ENCODE data around the gene SPDYE2B.
"Not testable (repeated sequence)": the region's sequence is repeated elsewhere in the genome, so short reads cannot be mapped to it uniquely, and the experiment has no call there.

DNA sequence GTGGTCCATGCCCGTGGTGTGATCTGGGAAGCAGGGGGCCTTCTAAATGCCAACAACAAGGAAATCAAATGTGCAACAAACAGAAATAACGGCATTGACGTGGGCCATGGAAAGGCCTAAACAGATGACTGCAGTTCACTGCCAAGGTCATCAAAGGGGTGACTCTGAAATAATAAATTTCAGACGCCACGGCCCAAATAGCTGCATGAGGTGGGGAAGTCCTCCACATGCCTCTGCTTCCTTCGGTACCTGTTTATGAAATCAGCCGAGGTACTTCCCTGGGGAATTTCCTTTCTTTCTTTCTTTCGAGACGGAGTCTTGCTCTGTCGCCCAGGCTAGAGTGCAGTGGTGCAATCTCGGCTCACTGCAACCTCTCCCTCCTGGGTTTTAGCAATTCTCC is 14.6 kb downstream of the SPDYE2B start:
- TF ChIP-seq, protein P1, sequence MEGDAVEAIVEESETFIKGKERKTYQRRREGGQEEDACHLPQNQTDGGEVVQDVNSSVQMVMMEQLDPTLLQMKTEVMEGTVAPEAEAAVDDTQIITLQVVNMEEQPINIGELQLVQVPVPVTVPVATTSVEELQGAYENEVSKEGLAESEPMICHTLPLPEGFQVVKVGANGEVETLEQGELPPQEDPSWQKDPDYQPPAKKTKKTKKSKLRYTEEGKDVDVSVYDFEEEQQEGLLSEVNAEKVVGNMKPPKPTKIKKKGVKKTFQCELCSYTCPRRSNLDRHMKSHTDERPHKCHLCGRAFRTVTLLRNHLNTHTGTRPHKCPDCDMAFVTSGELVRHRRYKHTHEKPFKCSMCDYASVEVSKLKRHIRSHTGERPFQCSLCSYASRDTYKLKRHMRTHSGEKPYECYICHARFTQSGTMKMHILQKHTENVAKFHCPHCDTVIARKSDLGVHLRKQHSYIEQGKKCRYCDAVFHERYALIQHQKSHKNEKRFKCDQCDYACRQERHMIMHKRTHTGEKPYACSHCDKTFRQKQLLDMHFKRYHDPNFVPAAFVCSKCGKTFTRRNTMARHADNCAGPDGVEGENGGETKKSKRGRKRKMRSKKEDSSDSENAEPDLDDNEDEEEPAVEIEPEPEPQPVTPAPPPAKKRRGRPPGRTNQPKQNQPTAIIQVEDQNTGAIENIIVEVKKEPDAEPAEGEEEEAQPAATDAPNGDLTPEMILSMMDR (optimal IDR thresholded peaks at IDR 0.05 in 1 of 3, IDR thresholded peaks at IDR 0.05 in 1 of 3, conservative IDR thresholded peaks at IDR 0.05 in 1 of 3; ENCODE audit: extremely low read depth in 1 of 3, insufficient read depth in 2 of 3, low read length in 3 of 3) = not testable (repeated sequence)
- TF ChIP-seq EZH2 (IDR thresholded peaks at IDR 0.05; ENCODE audit: low read length) = not testable (repeated sequence)

All from keratinocyte (primary cell).